Activated CD4-positive, alpha-beta T cell treated with anti-CD3 and anti-CD28 coated beads, Interleukin-2, amount 10 ng/mL, durations not matched to agents 7 days and 5 days (primary cell): ENCODE measurements around the gene MYCL. TPM values are rescaled to one million over a fixed set of nuclear protein-coding genes. Genes with fewer than 3 reads are reported as not detected.
A peak's percentile ranks its signal among the peaks of the same experiment; 100 is the strongest.

Source experiments
- CTCF ChIA-PET: fragments of 350-600 bp; sonication (Branson Sonifier 250); formaldehyde crosslinking; loops from one replicate; lab custom pipeline; 2021; ENCODE audit warnings: antibody characterized with exemption; lab: Charles Lee
- POLR2A ChIA-PET: fragments of 350-600 bp; sonication (Branson Sonifier 250); formaldehyde crosslinking; loops from one replicate; lab custom pipeline; 2021; ENCODE audit warnings: antibody characterized with exemption; lab: Charles Lee
- DNase-seq: peaks from one replicate; pipeline ENCODE4 v3.0.0-alpha.2; 2020
- H3K27ac Mint-ChIP-seq: one replicate; pipeline ENCODE4 v1.8.0; 2021; ENCODE audit warnings: mild to moderate bottlenecking, moderate library complexity, mixed read lengths
- H3K27me3 Mint-ChIP-seq: one replicate; pipeline ENCODE4 v1.8.0; 2021; ENCODE audit warnings: mixed read lengths
- H3K36me3 Mint-ChIP-seq: one replicate; pipeline ENCODE4 v1.8.0; 2021; ENCODE audit warnings: low read depth, mixed read lengths
- H3K4me1 Mint-ChIP-seq: one replicate; pipeline ENCODE4 v1.8.0; 2021; ENCODE audit warnings: mixed read lengths
- H3K4me3 Mint-ChIP-seq: one replicate; pipeline ENCODE4 v1.8.0; 2021; ENCODE audit warnings: mild to moderate bottlenecking, moderate library complexity, mixed read lengths
- H3K9me3 Mint-ChIP-seq: one replicate; pipeline ENCODE4 v1.8.0; 2021; ENCODE audit warnings: mixed read lengths
- total RNA-seq, 2 experiments: library from RNA; stranded (reverse); gene quantifications; one replicate each; pipeline ENCODE4 v1.2.3, GENCODE V29; 2021

Gene MYCL
- total RNA-seq, 2 experiments from 2014 or later, result not detected

- POLR2A ChIA-PET, result no interaction called here
- H3K4me1 Mint-ChIP-seq, result peaks cover 4% of the 10 kb centered on the region
- no peak for DNase-seq
- no peak overlapping the region for H3K27ac Mint-ChIP-seq
- CTCF ChIA-PET, result no interaction called here
- no peaks in the 10 kb centered on the region for H3K27me3 Mint-ChIP-seq
- peaks cover 16% of the 10 kb centered on the region for H3K36me3 Mint-ChIP-seq
- no peaks in the 10 kb centered on the region for H3K9me3 Mint-ChIP-seq
- H3K4me3 Mint-ChIP-seq, result no peak overlapping the region
Measured at GRCh38 chr1:39857126-39857878, 44.4 kb downstream of the MYCL start.

- DNase-seq, result no peak
- H3K36me3 Mint-ChIP-seq, result peaks cover 11% of the 10 kb centered on the region
- H3K4me1 Mint-ChIP-seq, result peaks cover 8% of the 10 kb centered on the region
- no peak overlapping the region for H3K27ac Mint-ChIP-seq
- ChIA-PET CTCF (interaction anchor here (0.6 kb wide), 1 partner anchor 20 kb away, joined by 4 read pairs; no protein-coding TSS in a partner anchor), POLR2A (no interaction called here)
- H3K9me3 Mint-ChIP-seq, result no peaks in the 10 kb centered on the region
- no peaks in the 10 kb centered on the region for H3K27me3 Mint-ChIP-seq
- no peak overlapping the region for H3K4me3 Mint-ChIP-seq
Measured at GRCh38 chr1:39854738-39855137, 47.0 kb downstream of the MYCL start.

- CTCF ChIA-PET, result interaction anchor here (0.6 kb wide), 1 partner anchor 20 kb away, joined by 4 read pairs; no protein-coding TSS in a partner anchor
- H3K27me3 Mint-ChIP-seq, result no peaks in the 10 kb centered on the region
- no peak overlapping the region for H3K27ac Mint-ChIP-seq
- POLR2A ChIA-PET, result no interaction called here
- no peaks in the 10 kb centered on the region for H3K9me3 Mint-ChIP-seq
- H3K4me3 Mint-ChIP-seq, result no peak overlapping the region
- DNase-seq, result no peak
- H3K36me3 Mint-ChIP-seq, result peaks cover 11% of the 10 kb centered on the region
- H3K4me1 Mint-ChIP-seq, result peaks cover 8% of the 10 kb centered on the region
Measured at GRCh38 chr1:39854314-39854713, 47.4 kb downstream of the MYCL start.

GRCh38 chr1:39852876-39853275 is 48.8 kb downstream of the MYCL start:
- H3K4me3 Mint-ChIP-seq, result no peak overlapping the region
- no peaks in the 10 kb centered on the region for H3K27me3 Mint-ChIP-seq
- H3K4me1 Mint-ChIP-seq, result peaks cover 8% of the 10 kb centered on the region
- no peak overlapping the region for H3K27ac Mint-ChIP-seq
- ChIA-PET POLR2A (no interaction called here), CTCF (no interaction called here)
- no peaks in the 10 kb centered on the region for H3K9me3 Mint-ChIP-seq
- H3K36me3 Mint-ChIP-seq, result peaks cover 12% of the 10 kb centered on the region
- no peak for DNase-seq

- Mint-ChIP-seq H3K27ac (no peak overlapping the region), H3K4me1 (peaks cover 8% of the 10 kb centered on the region), H3K27me3 (no peaks in the 10 kb centered on the region), H3K36me3 (peaks cover 14% of the 10 kb centered on the region), H3K4me3 (no peak overlapping the region), H3K9me3 (no peaks in the 10 kb centered on the region)
- DNase-seq, result no peak
- CTCF ChIA-PET, result no interaction called here
- POLR2A ChIA-PET, result no interaction called here
Measured at GRCh38 chr1:39852214-39852791, 49.4 kb downstream of the MYCL start.

GRCh38 chr1:39850606-39851216 is 51.0 kb downstream of the MYCL start:
- Mint-ChIP-seq H3K4me1 (peaks cover 12% of the 10 kb centered on the region), H3K27ac (no peak overlapping the region), H3K27me3 (no peaks in the 10 kb centered on the region), H3K36me3 (peaks cover 15% of the 10 kb centered on the region), H3K4me3 (no peak overlapping the region), H3K9me3 (no peaks in the 10 kb centered on the region)
- no peak for DNase-seq
- POLR2A ChIA-PET, result no interaction called here
- CTCF ChIA-PET, result interaction anchor here (1.0 to 2.0 kb wide), 5 partner anchors 10 to 51 kb away, joined by 3 to 6 read pairs (median 3); no protein-coding TSS in a partner anchor

- H3K4me1 Mint-ChIP-seq, result peaks cover 23% of the 10 kb centered on the region
- H3K9me3 Mint-ChIP-seq, result no peaks in the 10 kb centered on the region
- no peaks in the 10 kb centered on the region for H3K27me3 Mint-ChIP-seq
- ChIA-PET POLR2A (no interaction called here), CTCF (interaction anchor here (0.5 to 2.0 kb wide), 3 partner anchors 18 to 930 kb away, joined by 3 to 6 read pairs (median 6); no protein-coding TSS in a partner anchor)
- no peak overlapping the region for H3K27ac Mint-ChIP-seq
- H3K36me3 Mint-ChIP-seq, result peaks cover 15% of the 10 kb centered on the region
- no peak for DNase-seq
- H3K4me3 Mint-ChIP-seq, result no peak overlapping the region
Measured at GRCh38 chr1:39849203-39849602, 52.5 kb downstream of the MYCL start.

- no peaks in the 10 kb centered on the region for H3K9me3 Mint-ChIP-seq
- no peak overlapping the region for H3K4me3 Mint-ChIP-seq
- POLR2A ChIA-PET, result no interaction called here
- H3K27ac Mint-ChIP-seq, result no peak overlapping the region
- CTCF ChIA-PET, result interaction anchor here (1.1 kb wide), 1 partner anchor 11 kb away, joined by 3 read pairs; no protein-coding TSS in a partner anchor
- no peak for DNase-seq
- peaks cover 25% of the 10 kb centered on the region for H3K36me3 Mint-ChIP-seq
- no peaks in the 10 kb centered on the region for H3K27me3 Mint-ChIP-seq
- peaks cover 35% of the 10 kb centered on the region for H3K4me1 Mint-ChIP-seq
Measured at GRCh38 chr1:39847940-39848339, 53.8 kb downstream of the MYCL start.

- H3K4me3 Mint-ChIP-seq, result no peak overlapping the region
- peaks cover 42% of the 10 kb centered on the region for H3K4me1 Mint-ChIP-seq
- CTCF ChIA-PET, result interaction anchor here (1.1 to 1.9 kb wide), 6 partner anchors 9 to 492 kb away, joined by 3 to 7 read pairs (median 4); no protein-coding TSS in a partner anchor
- no peaks in the 10 kb centered on the region for H3K9me3 Mint-ChIP-seq
- H3K27ac Mint-ChIP-seq, result no peak overlapping the region
- no peak for DNase-seq
- peaks cover 33% of the 10 kb centered on the region for H3K36me3 Mint-ChIP-seq
- POLR2A ChIA-PET, result no interaction called here
- no peaks in the 10 kb centered on the region for H3K27me3 Mint-ChIP-seq
Measured at GRCh38 chr1:39846796-39847195, 54.9 kb downstream of the MYCL start.

- Mint-ChIP-seq H3K27ac (peak overlapping the region; percentile 67), H3K27me3 (no peaks in the 10 kb centered on the region), H3K4me1 (peaks cover 39% of the 10 kb centered on the region), H3K36me3 (peaks cover 40% of the 10 kb centered on the region), H3K4me3 (no peak overlapping the region), H3K9me3 (no peaks in the 10 kb centered on the region)
- POLR2A ChIA-PET, result no interaction called here
- CTCF ChIA-PET, result interaction anchor here (1.3 to 1.9 kb wide), 5 partner anchors 14 to 48 kb away, joined by 3 to 7 read pairs (median 5); no protein-coding TSS in a partner anchor
- peak; percentile 63 for DNase-seq
Measured at GRCh38 chr1:39845569-39846566, 55.8 kb downstream of the MYCL start.
